Measurements from ENCODE around the gene ADAMTS16.

DNA sequence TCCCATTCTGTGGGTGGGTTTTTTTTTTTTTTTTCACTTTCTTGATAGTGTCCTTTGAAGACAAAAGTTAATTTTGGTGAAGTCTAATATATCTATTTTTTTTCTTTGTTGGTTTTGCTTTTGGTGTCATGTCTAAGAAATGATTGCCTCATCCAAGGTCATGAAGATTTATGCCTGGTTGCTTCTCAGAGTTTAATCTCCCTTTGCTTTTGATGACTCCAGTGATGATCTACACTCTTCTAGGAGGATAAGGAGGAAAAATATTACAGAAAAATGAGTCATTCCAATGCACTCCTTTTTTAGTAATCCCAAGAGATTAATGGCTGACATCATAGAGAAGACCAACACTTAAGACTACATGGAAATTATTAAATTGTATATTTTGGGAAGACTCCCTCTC, 202.7 kb downstream of the ADAMTS16 start:
- TF ChIP-seq CTCF (IDR thresholded peaks at IDR 0.05) (no peak), POLR2A (IDR thresholded peaks at IDR 0.05) (no peak)

All from esophagus squamous epithelium (tissue), 4 donors.